Neural progenitor cell (in vitro differentiated cells): ENCODE measurements around the gene PDE1C. TPM values are rescaled to one million over a fixed set of nuclear protein-coding genes. Genes with fewer than 3 reads are reported as not detected.

Source experiments
- DNase-seq: peaks from one replicate; pipeline ENCODE4 v3.0.0-alpha.2; 2016; ENCODE audit warnings: low spot score
- H2AFZ ChIP-seq: fragments of 200-600 bp; sonication (generic); replicated peaks from 2 replicates; pipeline ENCODE4 v1.6.1; 2016; ENCODE audit warnings: antibody characterized with exemption
- H3F3A ChIP-seq: fragments of 200-600 bp; sonication (generic); 2 replicates; pipeline ENCODE4 v1.6.1; 2016; ENCODE audit warnings: antibody characterized with exemption, low read depth
- H3K27ac ChIP-seq: fragments of 200-600 bp; sonication (generic); 2 replicates; pipeline ENCODE4 v1.5.1; 2016; ENCODE audit warnings: mild to moderate bottlenecking
- H3K27me3 ChIP-seq: fragments of 200-600 bp; sonication (generic); 2 replicates; pipeline ENCODE4 v1.6.1; 2016; ENCODE audit warnings: mild to moderate bottlenecking, moderate library complexity
- H3K36me3 ChIP-seq: fragments of 200-600 bp; sonication (generic); 2 replicates; pipeline ENCODE4 v1.5.1; 2016
- H3K4me1 ChIP-seq: fragments of 200-600 bp; sonication (generic); 2 replicates; pipeline ENCODE4 v1.6.1; 2016; ENCODE audit warnings: mixed run types
- H3K4me2 ChIP-seq: fragments of 200-600 bp; sonication (generic); 2 replicates; pipeline ENCODE4 v1.6.1; 2016
- H3K4me3 ChIP-seq: fragments of 200-600 bp; sonication (generic); 2 replicates; pipeline ENCODE4 v1.5.1; 2016
- H3K79me2 ChIP-seq: fragments of 200-600 bp; sonication (generic); 2 replicates; pipeline ENCODE4 v1.6.1; 2016; ENCODE audit warnings: low read depth
- H3K9ac ChIP-seq: fragments of 200-600 bp; sonication (generic); 2 replicates; pipeline ENCODE4 v1.6.1; 2016
- H3K9me3 ChIP-seq: fragments of 200-600 bp; sonication (generic); 2 replicates; pipeline ENCODE4 v1.5.1; 2016; ENCODE audit warnings: low read depth
- H4K20me1 ChIP-seq: fragments of 200-600 bp; sonication (generic); 2 replicates; pipeline ENCODE4 v1.6.1; 2016; ENCODE audit warnings: low read depth
- H3K27ac Mint-ChIP-seq: 3 replicates; pipeline ENCODE4 v1.8.0; 2021; ENCODE audit warnings: mixed read lengths
- H3K27me3 Mint-ChIP-seq: 2 replicates; pipeline ENCODE4 v1.8.0; 2022; ENCODE audit warnings: low read depth, mild to moderate bottlenecking, inconsistent platforms, moderate library complexity, mixed read lengths; ENCODE audit not compliant: insufficient read depth
- H3K36me3 Mint-ChIP-seq: 3 replicates; pipeline ENCODE4 v1.8.0; 2021; ENCODE audit warnings: mixed read lengths
- H3K4me1 Mint-ChIP-seq: 3 replicates; pipeline ENCODE4 v1.8.0; 2021; ENCODE audit warnings: mixed read lengths
- H3K4me3 Mint-ChIP-seq: 3 replicates; pipeline ENCODE4 v1.8.0; 2021; ENCODE audit warnings: mild to moderate bottlenecking, moderate library complexity, mixed read lengths
- H3K9me3 Mint-ChIP-seq: 3 replicates; pipeline ENCODE4 v1.8.0; 2020; ENCODE audit warnings: mixed read lengths
- EZH2 ChIP-seq: fragments of 200-600 bp; sonication (generic); IDR thresholded peaks from 2 replicates; pipeline ENCODE4 v1.6.1; 2017; ENCODE audit warnings: antibody characterized with exemption, mild to moderate bottlenecking, moderate library complexity
- EZH2phosphoT487 ChIP-seq: fragments of 200-600 bp; sonication (generic); IDR thresholded peaks from 2 replicates; pipeline ENCODE4 v1.6.1; 2017; ENCODE audit warnings: antibody characterized with exemption
- total RNA-seq: library from RNA; depleted of rRNA; stranded (reverse); fragments of >200 nt; gene quantifications from 2 replicates; pipeline ENCODE4 v1.2.3, GENCODE V29; 2015; ENCODE audit warnings: low replicate concordance
- TF ChIP-seq, protein P1 (sequence below): fragments of 200-600 bp; sonication (generic); IDR thresholded peaks from 2 replicates; pipeline ENCODE4 v1.5.1; 2017; ENCODE audit warnings: antibody characterized with exemption, mild to moderate bottlenecking

PDE1C gene
- total RNA-seq, 1 donor from 2014 or later, result 0.54 TPM

DNA sequence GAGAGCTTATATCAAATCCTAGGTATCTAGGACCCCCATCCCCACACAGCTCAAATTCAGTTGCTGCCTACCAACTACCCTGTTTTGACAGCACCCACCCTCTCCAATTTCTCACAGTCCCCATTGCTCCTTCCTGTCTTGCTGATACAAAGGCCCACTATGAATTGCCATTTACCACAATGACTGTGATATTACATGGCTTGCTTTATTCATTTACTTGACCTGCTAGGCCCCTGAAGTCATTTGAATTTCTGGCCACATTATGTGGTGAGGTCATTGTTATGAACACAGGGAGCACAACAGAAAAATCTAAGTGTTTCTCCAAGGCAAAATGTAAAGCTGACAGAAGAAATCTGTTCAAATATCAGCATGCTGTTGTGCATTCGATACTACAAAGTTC is 281.8 kb downstream of the PDE1C start:
- peaks cover 7% of the 10 kb centered on the region for H3K4me1 Mint-ChIP-seq
- Histone ChIP-seq H3K79me2 (no peaks in the 10 kb centered on the region), H3K4me1 (no peaks in the 10 kb centered on the region), H3K9ac (no peak overlapping the region), H3K4me2 (no peak overlapping the region), H3K9me3 (no peaks in the 10 kb centered on the region), H3K4me3 (no peak overlapping the region), H4K20me1 (no peaks in the 10 kb centered on the region), H3F3A (no peaks in the 10 kb centered on the region), H3K27ac (no peak overlapping the region), H3K36me3 (no peaks in the 10 kb centered on the region), H2AFZ (no peak overlapping the region), H3K27me3 (peaks cover 88% of the 10 kb centered on the region)
- H3K36me3 Mint-ChIP-seq, result no peaks in the 10 kb centered on the region
- H3K27me3 Mint-ChIP-seq, result peaks cover 4% of the 10 kb centered on the region
- no peak overlapping the region for H3K4me3 Mint-ChIP-seq
- DNase-seq, result no peak
- no peak overlapping the region for H3K27ac Mint-ChIP-seq
- H3K9me3 Mint-ChIP-seq, result no peaks in the 10 kb centered on the region
- TF ChIP-seq EZH2 (no peak), EZH2phosphoT487 (no peak)
- TF ChIP-seq, protein P1, sequence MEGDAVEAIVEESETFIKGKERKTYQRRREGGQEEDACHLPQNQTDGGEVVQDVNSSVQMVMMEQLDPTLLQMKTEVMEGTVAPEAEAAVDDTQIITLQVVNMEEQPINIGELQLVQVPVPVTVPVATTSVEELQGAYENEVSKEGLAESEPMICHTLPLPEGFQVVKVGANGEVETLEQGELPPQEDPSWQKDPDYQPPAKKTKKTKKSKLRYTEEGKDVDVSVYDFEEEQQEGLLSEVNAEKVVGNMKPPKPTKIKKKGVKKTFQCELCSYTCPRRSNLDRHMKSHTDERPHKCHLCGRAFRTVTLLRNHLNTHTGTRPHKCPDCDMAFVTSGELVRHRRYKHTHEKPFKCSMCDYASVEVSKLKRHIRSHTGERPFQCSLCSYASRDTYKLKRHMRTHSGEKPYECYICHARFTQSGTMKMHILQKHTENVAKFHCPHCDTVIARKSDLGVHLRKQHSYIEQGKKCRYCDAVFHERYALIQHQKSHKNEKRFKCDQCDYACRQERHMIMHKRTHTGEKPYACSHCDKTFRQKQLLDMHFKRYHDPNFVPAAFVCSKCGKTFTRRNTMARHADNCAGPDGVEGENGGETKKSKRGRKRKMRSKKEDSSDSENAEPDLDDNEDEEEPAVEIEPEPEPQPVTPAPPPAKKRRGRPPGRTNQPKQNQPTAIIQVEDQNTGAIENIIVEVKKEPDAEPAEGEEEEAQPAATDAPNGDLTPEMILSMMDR, result no peak

DNA sequence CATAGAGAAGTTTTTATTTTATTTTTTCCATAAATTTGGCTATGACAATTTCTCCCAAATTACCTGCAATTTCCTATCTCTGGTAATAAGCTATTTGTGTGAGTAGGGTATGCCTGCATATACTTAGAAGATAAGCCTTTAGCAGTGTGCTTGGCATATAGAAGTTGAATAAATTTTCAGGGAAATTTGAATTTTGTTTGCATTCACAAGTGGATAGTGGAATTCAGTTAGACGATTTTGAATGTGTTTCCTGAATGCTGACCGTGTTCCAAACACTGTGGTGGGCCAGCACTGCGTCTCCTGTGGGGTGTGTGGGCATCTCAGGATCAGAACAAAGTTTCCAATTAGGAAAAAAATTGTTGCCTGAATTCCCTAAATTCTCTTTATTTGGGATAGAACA is 283.9 kb downstream of the PDE1C start:
- no peak overlapping the region for H3K4me3 Mint-ChIP-seq
- Histone ChIP-seq H3K36me3 (no peaks in the 10 kb centered on the region), H4K20me1 (no peaks in the 10 kb centered on the region), H2AFZ (no peak overlapping the region), H3K4me3 (no peak overlapping the region), H3K27ac (no peak overlapping the region), H3K4me1 (no peaks in the 10 kb centered on the region), H3K4me2 (no peak overlapping the region), H3K27me3 (peaks cover 84% of the 10 kb centered on the region), H3F3A (no peaks in the 10 kb centered on the region), H3K9ac (no peak overlapping the region), H3K9me3 (no peaks in the 10 kb centered on the region), H3K79me2 (no peaks in the 10 kb centered on the region)
- H3K36me3 Mint-ChIP-seq, result no peaks in the 10 kb centered on the region
- H3K4me1 Mint-ChIP-seq, result peaks cover 11% of the 10 kb centered on the region
- H3K9me3 Mint-ChIP-seq, result no peaks in the 10 kb centered on the region
- no peak overlapping the region for H3K27ac Mint-ChIP-seq
- TF ChIP-seq, protein P1, result no peak
- TF ChIP-seq EZH2 (no peak), EZH2phosphoT487 (no peak)
- peaks cover 4% of the 10 kb centered on the region for H3K27me3 Mint-ChIP-seq
- DNase-seq, result no peak

DNA sequence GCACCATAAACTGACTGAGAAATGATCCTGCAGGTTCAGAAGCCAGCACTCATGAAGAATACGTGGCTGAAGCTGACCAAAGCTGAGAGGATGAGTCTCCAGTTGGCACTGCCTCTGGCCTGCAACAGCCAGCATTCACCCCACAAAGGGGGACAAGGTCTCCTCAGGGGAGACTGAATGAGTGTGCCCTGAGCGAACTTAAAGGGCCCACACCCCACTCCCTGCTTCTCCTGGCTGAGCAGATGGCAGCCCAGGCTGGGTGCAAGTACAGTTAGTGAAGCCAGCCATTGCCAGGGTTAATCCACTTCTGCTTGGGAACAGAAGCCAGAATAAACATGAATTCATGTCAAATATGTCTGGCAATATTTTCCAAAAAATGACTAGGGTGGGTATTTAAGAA is 285.1 kb downstream of the PDE1C start:
- no peaks in the 10 kb centered on the region for H3F3A ChIP-seq
- Mint-ChIP-seq H3K4me1 (peaks cover 13% of the 10 kb centered on the region), H3K36me3 (no peaks in the 10 kb centered on the region), H3K9me3 (no peaks in the 10 kb centered on the region), H3K27me3 (peaks cover 4% of the 10 kb centered on the region), H3K4me3 (no peak overlapping the region), H3K27ac (no peak overlapping the region)
- no peak overlapping the region for H3K4me2 ChIP-seq
- H3K36me3 ChIP-seq, result no peaks in the 10 kb centered on the region
- no peaks in the 10 kb centered on the region for H4K20me1 ChIP-seq
- DNase-seq, result no peak
- H2AFZ ChIP-seq, result no peak overlapping the region
- no peak overlapping the region for H3K27ac ChIP-seq
- H3K9me3 ChIP-seq, result no peaks in the 10 kb centered on the region
- no peak overlapping the region for H3K9ac ChIP-seq
- no peaks in the 10 kb centered on the region for H3K4me1 ChIP-seq
- H3K27me3 ChIP-seq, result peaks cover 85% of the 10 kb centered on the region
- H3K4me3 ChIP-seq, result no peak overlapping the region
- TF ChIP-seq, protein P1, result no peak
- TF ChIP-seq EZH2phosphoT487, result no peak
- TF ChIP-seq EZH2, result no peak
- no peaks in the 10 kb centered on the region for H3K79me2 ChIP-seq
